HepG2 (cell line): ENCODE results near the gene APOA1. TPM values are rescaled to one million over a fixed set of nuclear protein-coding genes. Genes with fewer than 3 reads are reported as not detected.

Source experiments
- AGO2 ChIP-seq: fragments of 200-400 bp; formaldehyde crosslinking; optimal IDR thresholded peaks from 2 replicates; pipeline ENCODE3; 2017; ENCODE audit warnings: mild to moderate bottlenecking, low read depth, low read length, moderate library complexity
- BHLHE40 ChIP-seq: IDR thresholded peaks from 2 replicates; pipeline ENCODE4 v1.6.1; 2011; ENCODE audit warnings: low read length, improper control_type of control experiment
- CEBPG ChIP-seq: IDR thresholded peaks from 2 replicates; pipeline ENCODE4 v1.6.1; 2016
- FIP1L1 ChIP-seq: fragments of 200-400 bp; formaldehyde crosslinking; IDR thresholded peaks from 2 replicates; pipeline ENCODE4 v1.6.1; 2018; ENCODE audit warnings: low read depth, mild to moderate bottlenecking, low read length, moderate library complexity, borderline replicate concordance; ENCODE audit not compliant: insufficient read depth
- IRX3 ChIP-seq: sonication (generic); formaldehyde crosslinking; IDR thresholded peaks from 2 replicates; pipeline ENCODE4 v1.8.1; 2023; ENCODE audit warnings: mild to moderate bottlenecking, low read depth, missing genetic modification reagents, borderline replicate concordance
- KAT7 ChIP-seq: IDR thresholded peaks from 2 replicates; pipeline ENCODE4 v1.6.1; 2018; ENCODE audit warnings: borderline replicate concordance, missing compliant biosample characterization
- NR3C1 ChIP-seq: sonication (generic); formaldehyde crosslinking; IDR thresholded peaks from 2 replicates; pipeline ENCODE4 v1.4.0; 2020; ENCODE audit warnings: missing genetic modification reagents
- REXO4 ChIP-seq: sonication (generic); formaldehyde crosslinking; IDR thresholded peaks from 2 replicates; pipeline ENCODE4 v1.8.0; 2022; ENCODE audit warnings: missing genetic modification reagents, mild to moderate bottlenecking, borderline replicate concordance
- SMYD3 ChIP-seq: sonication (generic); formaldehyde crosslinking; IDR thresholded peaks from 2 replicates; pipeline ENCODE4 v1.8.1; 2023; ENCODE audit warnings: mild to moderate bottlenecking, missing genetic modification reagents
- TEAD2 ChIP-seq: sonication (generic); formaldehyde crosslinking; IDR thresholded peaks from 2 replicates; pipeline ENCODE4 v1.9.0; 2021; ENCODE audit warnings: missing genetic modification reagents
- TMF1 ChIP-seq: sonication (generic); formaldehyde crosslinking; IDR thresholded peaks from 2 replicates; pipeline ENCODE4 v1.8.1; 2022; ENCODE audit warnings: low read depth, missing genetic modification reagents
- ZKSCAN8 ChIP-seq: IDR thresholded peaks from 2 replicates; pipeline ENCODE4 v1.6.1; 2016; ENCODE audit warnings: borderline replicate concordance, missing genetic modification reagents, missing compliant biosample characterization
- ZNF263 ChIP-seq: sonication (generic); formaldehyde crosslinking; IDR thresholded peaks from 2 replicates; pipeline ENCODE4 v1.4.0; 2020; ENCODE audit warnings: missing genetic modification reagents
- ZNF282 ChIP-seq: fragments of 450-650 bp; IDR thresholded peaks from 2 replicates; pipeline ENCODE4 v1.6.1; 2018; ENCODE audit not compliant: partially characterized antibody
- ZNF337 ChIP-seq: sonication (generic); formaldehyde crosslinking; IDR thresholded peaks from 2 replicates; pipeline ENCODE4 v1.5.1; 2020; ENCODE audit warnings: missing genetic modification reagents, low read depth, mild to moderate bottlenecking, borderline replicate concordance
- ZNF562 ChIP-seq: sonication (generic); formaldehyde crosslinking; IDR thresholded peaks from 2 replicates; pipeline ENCODE4 v1.8.0; 2022; ENCODE audit warnings: missing genetic modification reagents, borderline replicate concordance
- ZNF678 ChIP-seq: sonication (generic); formaldehyde crosslinking; IDR thresholded peaks from 2 replicates; pipeline ENCODE4 v1.4.0; 2020; ENCODE audit warnings: mild to moderate bottlenecking, missing genetic modification reagents
- ZNF746 ChIP-seq: sonication (generic); formaldehyde crosslinking; IDR thresholded peaks from 2 replicates; pipeline ENCODE4 v1.8.0; 2022; ENCODE audit warnings: mild to moderate bottlenecking, missing genetic modification reagents
- ZNF749 ChIP-seq: sonication (generic); formaldehyde crosslinking; IDR thresholded peaks from 2 replicates; pipeline ENCODE4 v1.8.0; 2022; ENCODE audit warnings: mild to moderate bottlenecking, missing genetic modification reagents, moderate library complexity, borderline replicate concordance
- ZNF782 ChIP-seq: sonication (generic); formaldehyde crosslinking; IDR thresholded peaks from 2 replicates; pipeline ENCODE4 v1.4.0; 2020; ENCODE audit warnings: missing genetic modification reagents, mild to moderate bottlenecking, borderline replicate concordance
- polyA plus RNA-seq, 8 experiments: library from polyadenylated mRNA; depleted of rRNA in 3 of 8; stranded (reverse) in 7 of 8; unstranded in 1 of 8; fragments of >200 nt; fragmentation: Illumina TruSeq in 4 of 8; extraction: Trizol in 4 of 8; gene quantifications; 2 replicates each; pipeline versions ENCODE4 v1.2.1 to v1.2.3, GENCODE V29; 2011 to 2016; ENCODE audit warnings: low read depth in 4 of 8, missing spikeins in 1 of 8, mixed read lengths in 1 of 8; ENCODE audit not compliant: insufficient read depth in 1 of 8
- total RNA-seq, 5 experiments: library from RNA; depleted of rRNA; stranded (reverse); fragments of >200 nt; fragmentation: Illumina TruSeq; extraction: Trizol; gene quantifications; 2 replicates each; pipeline ENCODE4 v1.2.3, GENCODE V29; 2016; ENCODE audit warnings: low read depth in 1 of 5
- TF ChIP-seq, protein P1 (sequence below): fragments of 450-650 bp; IDR thresholded peaks from 2 replicates; pipeline ENCODE4 v1.6.1; 2017
- TF ChIP-seq, protein P2 (sequence below): sonication (generic); formaldehyde crosslinking; IDR thresholded peaks from 2 replicates; pipeline ENCODE4 v1.5.0; 2020; ENCODE audit warnings: missing genetic modification reagents
- TF ChIP-seq, protein P3 (sequence below): sonication (generic); formaldehyde crosslinking; IDR thresholded peaks from 2 replicates; pipeline ENCODE4 v1.5.0; 2020; ENCODE audit warnings: missing genetic modification reagents
- TF ChIP-seq, protein P4 (sequence below): IDR thresholded peaks from 2 replicates; pipeline ENCODE4 v1.6.1; 2016; ENCODE audit warnings: missing compliant biosample characterization, missing genetic modification reagents, borderline replicate concordance
- TF ChIP-seq, protein P5 (sequence below): sonication (generic); formaldehyde crosslinking; IDR thresholded peaks from 2 replicates; pipeline ENCODE4 v1.5.1; 2020; ENCODE audit warnings: missing genetic modification reagents, mild to moderate bottlenecking, borderline replicate concordance

Gene APOA1
- total and polyA plus RNA-seq, 2 of the 13 experiments (the other 11 are each of a cell fraction or from before 2014, with no cell fraction given), result 1,973 to 5,485 TPM

DNA sequence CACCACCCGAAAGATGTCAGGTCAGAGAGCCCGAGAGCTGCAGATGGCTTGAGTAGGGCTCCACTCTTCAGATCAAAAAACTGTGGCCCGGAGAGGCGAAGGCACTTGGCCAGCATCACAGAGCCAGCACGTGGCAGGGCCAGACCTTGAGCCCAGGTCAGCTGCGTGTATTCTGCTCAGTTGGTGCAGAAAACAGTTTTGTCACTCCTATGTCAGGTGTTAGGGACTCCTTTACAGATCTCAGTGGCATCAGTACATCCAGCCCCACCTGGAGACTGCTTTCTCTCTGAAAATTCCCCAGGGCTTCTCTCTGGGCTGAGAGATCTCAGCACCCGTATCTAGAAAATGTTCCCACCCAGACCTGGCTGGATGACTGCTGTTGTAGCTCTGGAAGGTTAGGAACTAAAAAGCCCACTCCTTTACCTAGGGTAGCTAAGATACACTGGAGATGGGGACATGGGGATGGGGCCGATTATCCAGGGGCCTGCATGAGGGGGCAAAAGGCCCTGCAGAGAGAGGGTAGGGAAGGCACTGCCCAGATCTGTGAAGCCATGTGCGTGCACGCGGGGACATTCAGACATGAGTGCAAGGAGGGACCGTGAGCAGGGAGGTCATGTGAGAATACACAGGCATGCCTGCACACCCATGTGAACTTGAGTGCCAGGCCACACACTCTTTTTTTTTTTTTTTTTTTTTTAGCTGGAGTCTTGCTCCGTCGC is 3.4 kb downstream of the APOA1 start (continued):
- no peak for TF ChIP-seq REXO4 (CRISPR knock-in tag)
- TF ChIP-seq ZNF782 (CRISPR knock-in tag), result peak; percentile 54; the same call in 1 of the 2 replicates
- TF ChIP-seq, protein P1, sequence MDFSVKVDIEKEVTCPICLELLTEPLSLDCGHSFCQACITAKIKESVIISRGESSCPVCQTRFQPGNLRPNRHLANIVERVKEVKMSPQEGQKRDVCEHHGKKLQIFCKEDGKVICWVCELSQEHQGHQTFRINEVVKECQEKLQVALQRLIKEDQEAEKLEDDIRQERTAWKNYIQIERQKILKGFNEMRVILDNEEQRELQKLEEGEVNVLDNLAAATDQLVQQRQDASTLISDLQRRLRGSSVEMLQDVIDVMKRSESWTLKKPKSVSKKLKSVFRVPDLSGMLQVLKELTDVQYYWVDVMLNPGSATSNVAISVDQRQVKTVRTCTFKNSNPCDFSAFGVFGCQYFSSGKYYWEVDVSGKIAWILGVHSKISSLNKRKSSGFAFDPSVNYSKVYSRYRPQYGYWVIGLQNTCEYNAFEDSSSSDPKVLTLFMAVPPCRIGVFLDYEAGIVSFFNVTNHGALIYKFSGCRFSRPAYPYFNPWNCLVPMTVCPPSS, result no peak
- 0 out of 2 replicates have a peak, but pooled peaks have one; percentile 12 for TF ChIP-seq CEBPG (CRISPR knock-in tag)
- TF ChIP-seq ZNF678 (CRISPR knock-in tag), result 0 out of 2 replicates have a peak, but pooled peaks have one; percentile 42
- no peak for TF ChIP-seq NR3C1 (CRISPR knock-in tag)
- TF ChIP-seq SMYD3 (CRISPR knock-in tag), result peak; percentile 77
- TF ChIP-seq FIP1L1, result no peak
- TF ChIP-seq ZNF282, result no peak
- no peak for TF ChIP-seq ZNF749 (CRISPR knock-in tag)
- no peak for TF ChIP-seq ZNF562 (CRISPR knock-in tag)
- 0 out of 2 replicates have a peak, but pooled peaks have one; percentile 4 for TF ChIP-seq ZNF263 (CRISPR knock-in tag)
- TF ChIP-seq TMF1 (CRISPR knock-in tag), result 0 out of 2 replicates have a peak, but pooled peaks have one; percentile 50
- TF ChIP-seq, protein P2, sequence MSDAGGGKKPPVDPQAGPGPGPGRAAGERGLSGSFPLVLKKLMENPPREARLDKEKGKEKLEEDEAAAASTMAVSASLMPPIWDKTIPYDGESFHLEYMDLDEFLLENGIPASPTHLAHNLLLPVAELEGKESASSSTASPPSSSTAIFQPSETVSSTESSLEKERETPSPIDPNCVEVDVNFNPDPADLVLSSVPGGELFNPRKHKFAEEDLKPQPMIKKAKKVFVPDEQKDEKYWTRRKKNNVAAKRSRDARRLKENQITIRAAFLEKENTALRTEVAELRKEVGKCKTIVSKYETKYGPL (CRISPR knock-in tag), result no peak
- peak; percentile 92 for TF ChIP-seq AGO2
- peak; percentile 73 for TF ChIP-seq IRX3 (CRISPR knock-in tag)
- peak; percentile 48; the same call in 1 of the 2 replicates for TF ChIP-seq ZNF746 (CRISPR knock-in tag)
- no peak for TF ChIP-seq ZKSCAN8 (CRISPR knock-in tag)
- no peak for TF ChIP-seq ZNF337 (CRISPR knock-in tag)
- no peak for TF ChIP-seq TEAD2
- TF ChIP-seq BHLHE40, result peak; percentile 86
- TF ChIP-seq, protein P3, sequence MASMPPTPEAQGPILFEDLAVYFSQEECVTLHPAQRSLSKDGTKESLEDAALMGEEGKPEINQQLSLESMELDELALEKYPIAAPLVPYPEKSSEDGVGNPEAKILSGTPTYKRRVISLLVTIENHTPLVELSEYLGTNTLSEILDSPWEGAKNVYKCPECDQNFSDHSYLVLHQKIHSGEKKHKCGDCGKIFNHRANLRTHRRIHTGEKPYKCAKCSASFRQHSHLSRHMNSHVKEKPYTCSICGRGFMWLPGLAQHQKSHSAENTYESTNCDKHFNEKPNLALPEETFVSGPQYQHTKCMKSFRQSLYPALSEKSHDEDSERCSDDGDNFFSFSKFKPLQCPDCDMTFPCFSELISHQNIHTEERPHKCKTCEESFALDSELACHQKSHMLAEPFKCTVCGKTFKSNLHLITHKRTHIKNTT (CRISPR knock-in tag), result no peak
- TF ChIP-seq, protein P4, sequence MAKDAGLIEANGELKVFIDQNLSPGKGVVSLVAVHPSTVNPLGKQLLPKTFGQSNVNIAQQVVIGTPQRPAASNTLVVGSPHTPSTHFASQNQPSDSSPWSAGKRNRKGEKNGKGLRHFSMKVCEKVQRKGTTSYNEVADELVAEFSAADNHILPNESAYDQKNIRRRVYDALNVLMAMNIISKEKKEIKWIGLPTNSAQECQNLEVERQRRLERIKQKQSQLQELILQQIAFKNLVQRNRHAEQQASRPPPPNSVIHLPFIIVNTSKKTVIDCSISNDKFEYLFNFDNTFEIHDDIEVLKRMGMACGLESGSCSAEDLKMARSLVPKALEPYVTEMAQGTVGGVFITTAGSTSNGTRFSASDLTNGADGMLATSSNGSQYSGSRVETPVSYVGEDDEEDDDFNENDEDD (CRISPR knock-in tag), result peak; percentile 89; the same call in 1 of the 2 replicates
- TF ChIP-seq KAT7 (CRISPR knock-in tag), result no peak
- TF ChIP-seq, protein P5, sequence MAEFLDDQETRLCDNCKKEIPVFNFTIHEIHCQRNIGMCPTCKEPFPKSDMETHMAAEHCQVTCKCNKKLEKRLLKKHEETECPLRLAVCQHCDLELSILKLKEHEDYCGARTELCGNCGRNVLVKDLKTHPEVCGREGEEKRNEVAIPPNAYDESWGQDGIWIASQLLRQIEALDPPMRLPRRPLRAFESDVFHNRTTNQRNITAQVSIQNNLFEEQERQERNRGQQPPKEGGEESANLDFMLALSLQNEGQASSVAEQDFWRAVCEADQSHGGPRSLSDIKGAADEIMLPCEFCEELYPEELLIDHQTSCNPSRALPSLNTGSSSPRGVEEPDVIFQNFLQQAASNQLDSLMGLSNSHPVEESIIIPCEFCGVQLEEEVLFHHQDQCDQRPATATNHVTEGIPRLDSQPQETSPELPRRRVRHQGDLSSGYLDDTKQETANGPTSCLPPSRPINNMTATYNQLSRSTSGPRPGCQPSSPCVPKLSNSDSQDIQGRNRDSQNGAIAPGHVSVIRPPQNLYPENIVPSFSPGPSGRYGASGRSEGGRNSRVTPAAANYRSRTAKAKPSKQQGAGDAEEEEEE (CRISPR knock-in tag), result no peak
